K562 (cell line): ENCODE data around the gene PRMT3. TPM values are rescaled to one million over a fixed set of nuclear protein-coding genes. Genes with fewer than 3 reads are reported as not detected.

Experiments used
- BDP1 ChIP-seq: IDR thresholded peaks from 3 replicates; pipeline ENCODE4 v1.6.1; 2011; ENCODE audit not compliant: insufficient read length, insufficient read depth
- E2F1 ChIP-seq: sonication (generic); formaldehyde crosslinking; IDR thresholded peaks from 2 replicates; pipeline ENCODE4 v1.8.1; 2023; ENCODE audit warnings: mild to moderate bottlenecking, missing genetic modification reagents, moderate library complexity
- ETV1 ChIP-seq: fragments of 450-650 bp; conservative IDR thresholded peaks from 2 replicates; pipeline ENCODE4 v1.6.1; 2016; ENCODE audit warnings: missing genetic modification characterization, control low read depth, low read depth, missing compliant biosample characterization
- FOXO4 ChIP-seq: fragments of 450-650 bp; formaldehyde crosslinking; IDR thresholded peaks from 2 replicates; pipeline ENCODE4 v1.4.0; 2020; ENCODE audit warnings: mild to moderate bottlenecking, moderate library complexity
- GTF2B ChIP-seq: IDR thresholded peaks from 2 replicates; pipeline ENCODE4 v1.6.1; 2011; ENCODE audit not compliant: insufficient read length; ENCODE audit errors: extremely low read depth
- JUNB ChIP-seq: fragments of 450-650 bp; formaldehyde crosslinking; conservative IDR thresholded peaks from 2 replicates; pipeline ENCODE4 v1.4.0; 2020; ENCODE audit warnings: mild to moderate bottlenecking
- MED1 ChIP-seq: sonication (generic); formaldehyde crosslinking; IDR thresholded peaks from 2 replicates; pipeline ENCODE4 v1.8.1; 2023; ENCODE audit warnings: missing genetic modification reagents, borderline replicate concordance
- MEF2A ChIP-seq: IDR thresholded peaks from 2 replicates; pipeline ENCODE4 v1.6.1; 2011; ENCODE audit warnings: low read depth, mild to moderate bottlenecking, low read length, moderate library complexity; ENCODE audit not compliant: control insufficient read depth
- MXD1 ChIP-seq: fragments of 250-450 bp; sonication (Bioruptor Pico); IDR thresholded peaks from 2 replicates; pipeline ENCODE4 v1.8.0; 2021; ENCODE audit warnings: borderline replicate concordance, mild to moderate bottlenecking, moderate library complexity; ENCODE audit not compliant: poor library complexity, severe bottlenecking
- NFRKB ChIP-seq: fragments of 450-650 bp; IDR thresholded peaks from 2 replicates; pipeline ENCODE4 v1.6.1; 2016; ENCODE audit warnings: low read depth
- PML ChIP-seq: IDR thresholded peaks from 2 replicates; pipeline ENCODE4 v1.6.1; 2012; ENCODE audit warnings: low read length, inconsistent platforms
- PYGO2 ChIP-seq: fragments of 450-650 bp; IDR thresholded peaks from 2 replicates; pipeline ENCODE4 v1.6.1; 2016; ENCODE audit warnings: mild to moderate bottlenecking, missing genetic modification characterization, moderate library complexity, missing compliant biosample characterization
- RFX7 ChIP-seq: fragments of 250-450 bp; sonication (Bioruptor Pico); IDR thresholded peaks from 2 replicates; pipeline ENCODE4 v1.5.1; 2021; ENCODE audit warnings: mild to moderate bottlenecking
- SMARCB1 ChIP-seq: IDR thresholded peaks from 2 replicates; pipeline ENCODE4 v1.6.1; 2011; ENCODE audit warnings: improper control_type of control experiment, low read depth; ENCODE audit not compliant: insufficient read length
- SMARCC2 ChIP-seq: fragments of 450-650 bp; IDR thresholded peaks from 2 replicates; pipeline ENCODE4 v1.6.1; 2017; ENCODE audit warnings: antibody characterized with exemption, moderate library complexity, mild to moderate bottlenecking, low read depth
- SREBF2 ChIP-seq: sonication (generic); formaldehyde crosslinking; IDR thresholded peaks from 2 replicates; pipeline ENCODE4 v1.4.0; 2020; ENCODE audit warnings: mild to moderate bottlenecking, missing genetic modification reagents
- TAF9B ChIP-seq: fragments of 450-650 bp; IDR thresholded peaks from 2 replicates; pipeline ENCODE4 v1.6.1; 2018; ENCODE audit warnings: mild to moderate bottlenecking; ENCODE audit not compliant: partially characterized antibody
- TOE1 ChIP-seq, 2 experiments: fragments of 450-650 bp in 1 of 2; sonication (generic) in 1 of 2; formaldehyde crosslinking in 1 of 2; IDR thresholded peaks; 2 replicates each; pipeline versions ENCODE4 v1.7.1 to v1.8.0; 2016 to 2022; ENCODE audit warnings: borderline replicate concordance in 2 of 2, mild to moderate bottlenecking in 2 of 2, antibody characterized with exemption in 1 of 2, inconsistent platforms in 1 of 2, low read depth in 1 of 2, missing genetic modification reagents in 1 of 2, moderate library complexity in 1 of 2
- ZHX1 ChIP-seq: fragments of 150-350 bp; conservative IDR thresholded peaks from 2 replicates; pipeline ENCODE4 v1.6.1; 2014; ENCODE audit warnings: low read length
- polyA plus RNA-seq, 8 experiments: library from polyadenylated mRNA; depleted of rRNA in 4 of 8; stranded (reverse) in 5 of 8; unstranded in 3 of 8; fragments of >200 nt; fragmentation: Nextera tagmentation in 2 of 8; fragmentation: Illumina TruSeq in 1 of 8; extraction: Ambion mirVana in 2 of 8; extraction: Trizol in 1 of 8; gene quantifications; 2 replicates each; pipeline versions ENCODE4 v1.2.1 to v1.2.3, GENCODE V29; 2011 to 2014; ENCODE audit warnings: inconsistent platforms in 1 of 8, missing spikeins in 1 of 8
- total RNA-seq, 7 experiments: library from RNA; depleted of rRNA in 6 of 7; stranded (reverse); fragments of >200 nt in 6 of 7; fragmentation: Illumina TruSeq in 2 of 7; extraction: Trizol in 2 of 7; gene quantifications; 2 replicates each; pipeline versions ENCODE4 v1.2.1 to v1.2.3, GENCODE V29; 2011 to 2021; ENCODE audit warnings: low replicate concordance in 1 of 7

The PRMT3 gene
- total and polyA plus RNA-seq, 9 of the 15 experiments (the other 6 are each of a cell fraction or from before 2014, with no cell fraction given): 24.0 to 62.1 (median 44.7) TPM

DNA sequence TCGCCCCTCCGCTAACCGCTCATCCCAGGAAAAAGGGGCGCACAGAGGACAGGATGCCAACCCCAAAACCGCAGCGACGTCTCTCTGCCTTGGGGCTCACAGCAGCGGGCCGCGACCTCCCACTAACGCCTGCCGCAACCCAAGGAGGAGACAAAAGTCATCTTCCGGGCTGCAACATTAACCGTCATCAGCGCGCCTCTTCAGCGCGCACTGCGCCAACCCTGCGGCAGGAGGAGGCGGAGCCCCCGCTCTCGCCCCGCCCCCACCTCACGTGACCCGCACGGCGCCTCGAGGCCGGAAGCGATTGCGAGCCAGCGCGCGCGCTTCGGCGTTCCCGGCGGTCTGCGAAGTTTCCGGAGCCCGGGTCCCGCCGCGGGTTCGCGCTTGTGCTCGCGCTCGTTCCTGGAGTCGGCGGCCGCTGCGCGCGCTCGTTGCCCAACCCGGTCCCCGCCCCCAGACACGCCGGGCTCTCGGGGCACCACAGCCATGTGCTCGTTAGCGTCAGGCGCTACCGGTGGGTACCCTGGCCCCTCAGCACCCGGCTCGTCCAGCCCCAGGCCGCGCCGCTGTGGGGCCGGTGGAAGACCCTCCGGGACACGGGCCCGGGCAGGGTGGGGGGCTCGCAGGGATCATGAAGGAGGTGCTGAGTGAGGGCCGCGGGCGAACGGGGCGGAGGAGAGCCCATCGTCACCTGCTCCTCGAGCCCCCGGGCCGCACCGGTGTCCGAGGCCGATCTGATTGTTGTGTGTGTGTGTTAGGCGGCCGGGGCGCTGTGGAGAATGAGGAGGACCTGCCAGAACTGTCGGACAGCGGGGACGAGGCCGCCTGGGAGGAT is at the start of gene PRMT3 (continued):
- TF ChIP-seq E2F1 (CRISPR knock-in tag) (peak; percentile 83), ZHX1 (peak; percentile 79; the same call in 1 of the 2 replicates), ETV1 (tag) (peak; percentile 92), SMARCB1 (no peak), MXD1 (peak; percentile 62), FOXO4 (CRISPR knock-in tag) (peak; percentile 56; the same call in 1 of the 2 replicates), TAF9B (peak; percentile 62), PYGO2 (tag) (no peak), NFRKB (peak; percentile 68; the same call in 1 of the 2 replicates), TOE1 (IDR thresholded peaks at IDR 0.05; ENCODE audit: borderline replicate concordance) (peak; percentile 98), TOE1 (CRISPR knock-in tag; IDR thresholded peaks at IDR 0.05; ENCODE audit: borderline replicate concordance, low read depth) (peak; percentile 11; the same call in 1 of the 2 replicates), SMARCC2 (no peak), MED1 (CRISPR knock-in tag) (no peak), RFX7 (no peak), JUNB (CRISPR knock-in tag) (no peak), BDP1 (no peak), PML (peak; percentile 42; the same call in 1 of the 2 replicates), SREBF2 (CRISPR knock-in tag) (no peak), MEF2A (no peak), GTF2B (no peak)
